OCI-LY7 (cell line): Measurements from ENCODE around the gene OPCML. TPM values are rescaled to one million over a fixed set of nuclear protein-coding genes. Genes with fewer than 3 reads are reported as not detected.

Experiments
- BruUV-seq: library from RNA; stranded (reverse); fragments of 400-500 nt; replicated peaks from 2 replicates; lab custom pipeline; 2021; lab: Mats Ljungman, UMichigan
- CTCF ChIA-PET: fragments of 300-600 bp; sonication (Branson Sonifier 250); formaldehyde crosslinking; loops from one replicate; lab custom pipeline; 2022; ENCODE audit warnings: antibody characterized with exemption; ENCODE audit not compliant: unreplicated experiment; lab: Charles Lee
- POLR2A ChIA-PET: fragments of 300-600 bp; sonication (Branson Sonifier 250); formaldehyde crosslinking; loops from one replicate; lab custom pipeline; 2022; ENCODE audit warnings: antibody characterized with exemption; lab: Charles Lee
- DNase-seq: peaks from one replicate; pipeline ENCODE4 v3.0.0-alpha.2; 2015; ENCODE audit warnings: low spot score
- H2AFZ ChIP-seq: fragments of 200-600 bp; sonication (generic), shearing (Covaris generic); 2 replicates; pipeline ENCODE4 v1.6.1; 2014; ENCODE audit warnings: mild to moderate bottlenecking, antibody characterized with exemption, low read length, moderate library complexity
- H3K27ac ChIP-seq: fragments of 200-600 bp; sonication (generic); 2 replicates; pipeline ENCODE4 v1.5.1; 2014; ENCODE audit warnings: mixed run types, low read depth, mild to moderate bottlenecking, moderate library complexity, low read length, inconsistent platforms; ENCODE audit not compliant: poor library complexity, severe bottlenecking
- H3K36me3 ChIP-seq: fragments of 200-600 bp; sonication (generic); 2 replicates; pipeline ENCODE4 v1.6.1; 2014; ENCODE audit warnings: mild to moderate bottlenecking, antibody characterized with exemption, low read length, moderate library complexity, mixed read lengths; ENCODE audit not compliant: insufficient read depth
- H3K4me1 ChIP-seq: fragments of 200-600 bp; sonication (generic); 2 replicates; pipeline ENCODE4 v1.5.1; 2014; ENCODE audit warnings: mild to moderate bottlenecking, low read length; ENCODE audit not compliant: insufficient read depth, poor library complexity, severe bottlenecking
- H3K4me2 ChIP-seq: fragments of 200-600 bp; sonication (generic); 2 replicates; pipeline ENCODE4 v1.6.1; 2014; ENCODE audit warnings: mild to moderate bottlenecking, low read length
- H3K4me3 ChIP-seq: fragments of 200-600 bp; sonication (generic); 2 replicates; pipeline ENCODE4 v1.5.1; 2014; ENCODE audit warnings: mild to moderate bottlenecking, low read depth, low read length; ENCODE audit not compliant: poor library complexity, severe bottlenecking
- H3K79me2 ChIP-seq: fragments of 200-600 bp; sonication (generic); 2 replicates; pipeline ENCODE4 v1.6.1; 2016; ENCODE audit warnings: low read depth, mild to moderate bottlenecking, low read length, moderate library complexity, mixed read lengths; ENCODE audit not compliant: insufficient read depth
- H3K9me2 ChIP-seq: fragments of 200-600 bp; sonication (generic); 2 replicates; pipeline ENCODE4 v1.6.1; 2016; ENCODE audit warnings: mild to moderate bottlenecking, low read length, mixed read lengths; ENCODE audit not compliant: insufficient read depth
- H3K9me3 ChIP-seq: fragments of 200-600 bp; sonication (generic); 2 replicates; pipeline ENCODE4 v1.6.1; 2014; ENCODE audit warnings: mild to moderate bottlenecking, mixed run types, low read length, mixed read lengths
- H4K20me1 ChIP-seq: fragments of 200-600 bp; sonication (generic); 2 replicates; pipeline ENCODE4 v1.6.1; 2014; ENCODE audit warnings: mild to moderate bottlenecking, antibody characterized with exemption, low read length, moderate library complexity, mixed read lengths; ENCODE audit not compliant: insufficient read depth
- EZH2phosphoT487 ChIP-seq: fragments of 200-600 bp; sonication (generic); IDR thresholded peaks from 2 replicates; pipeline ENCODE4 v1.6.1; 2018; ENCODE audit warnings: low read depth, borderline replicate concordance, mild to moderate bottlenecking, mixed run types, antibody characterized with exemption, low read length, moderate library complexity, mixed read lengths
- intact Hi-C: fragments of 100-400 bp; cut with micrococcal nuclease; formaldehyde crosslinking; loops from one replicate; pipeline ENCODE4 v1.10.0; 2022; ENCODE audit not compliant: unreplicated experiment
- small RNA-seq: library from RNA; depleted of rRNA; stranded (forward); fragments of <200 nt; gene quantifications from one replicate; pipeline ENCODE3, GENCODE V24; 2014
- total RNA-seq, 2 experiments: library from RNA; depleted of rRNA in 1 of 2; stranded (reverse); fragments of >200 nt in 1 of 2; shearing (Covaris generic) in 1 of 2; gene quantifications; 2 replicates each; pipeline ENCODE4 v1.2.3, GENCODE V29; 2014 to 2022
- TF ChIP-seq, protein P1 (sequence below): fragments of 200-600 bp; sonication (generic); conservative IDR thresholded peaks from 2 replicates; pipeline ENCODE4 v1.5.1; 2014; ENCODE audit warnings: mild to moderate bottlenecking, antibody characterized with exemption, low read length, moderate library complexity, mixed read lengths

OPCML gene
- total RNA-seq, 2 experiments from 2014 or later = not detected

DNA sequence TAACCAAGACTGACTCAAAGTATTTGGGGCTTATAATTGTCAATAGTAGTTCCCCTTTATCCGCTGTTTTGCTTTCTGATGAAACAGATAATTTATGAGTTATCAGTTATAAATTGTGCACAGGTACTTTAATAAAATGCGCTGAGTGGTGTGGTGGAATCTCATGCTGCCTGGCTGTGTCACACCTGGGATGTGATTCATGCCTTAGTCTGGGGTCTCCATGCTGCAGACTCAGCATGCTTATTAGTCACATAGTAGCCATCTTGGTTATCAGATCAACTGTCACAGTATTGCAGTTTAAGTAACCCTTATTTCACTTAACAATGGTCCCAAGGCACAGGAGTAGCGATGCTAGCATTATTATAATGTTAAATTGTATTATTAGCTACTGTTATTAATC, 1166.7 kb downstream of the OPCML start:
- ChIA-PET POLR2A (interaction anchor here (0.6 kb wide), 1 partner anchor 918 kb away, joined by 4 read pairs; no protein-coding TSS in a partner anchor), CTCF (no interaction called here)
- Histone ChIP-seq H2AFZ (no peak overlapping the region), H3K36me3 (no peaks in the 10 kb centered on the region), H3K4me3 (no peak overlapping the region), H3K4me1 (no peaks in the 10 kb centered on the region), H3K4me2 (no peak overlapping the region), H3K79me2 (no peaks in the 10 kb centered on the region), H4K20me1 (no peaks in the 10 kb centered on the region), H3K27ac (no peak overlapping the region), H3K9me3 (no peaks in the 10 kb centered on the region), H3K9me2 (no peaks in the 10 kb centered on the region)
- no TSS peak for BruUV-seq
- TF ChIP-seq, protein P1, sequence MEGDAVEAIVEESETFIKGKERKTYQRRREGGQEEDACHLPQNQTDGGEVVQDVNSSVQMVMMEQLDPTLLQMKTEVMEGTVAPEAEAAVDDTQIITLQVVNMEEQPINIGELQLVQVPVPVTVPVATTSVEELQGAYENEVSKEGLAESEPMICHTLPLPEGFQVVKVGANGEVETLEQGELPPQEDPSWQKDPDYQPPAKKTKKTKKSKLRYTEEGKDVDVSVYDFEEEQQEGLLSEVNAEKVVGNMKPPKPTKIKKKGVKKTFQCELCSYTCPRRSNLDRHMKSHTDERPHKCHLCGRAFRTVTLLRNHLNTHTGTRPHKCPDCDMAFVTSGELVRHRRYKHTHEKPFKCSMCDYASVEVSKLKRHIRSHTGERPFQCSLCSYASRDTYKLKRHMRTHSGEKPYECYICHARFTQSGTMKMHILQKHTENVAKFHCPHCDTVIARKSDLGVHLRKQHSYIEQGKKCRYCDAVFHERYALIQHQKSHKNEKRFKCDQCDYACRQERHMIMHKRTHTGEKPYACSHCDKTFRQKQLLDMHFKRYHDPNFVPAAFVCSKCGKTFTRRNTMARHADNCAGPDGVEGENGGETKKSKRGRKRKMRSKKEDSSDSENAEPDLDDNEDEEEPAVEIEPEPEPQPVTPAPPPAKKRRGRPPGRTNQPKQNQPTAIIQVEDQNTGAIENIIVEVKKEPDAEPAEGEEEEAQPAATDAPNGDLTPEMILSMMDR = no peak
- TF ChIP-seq EZH2phosphoT487 = no peak
- intact Hi-C loops = no loop called here
- DNase-seq = no peak

Small RNAs within 50 kb of the gene (small RNA-seq; reads per million reads assigned to genes)
- gene RF00026 = not detected
